HG02642 (cell line): ENCODE measurements around the gene RPL38.

Experiments used
- ATAC-seq: cut with Tn5 transposase; IDR thresholded peaks from one replicate; pipeline ENCODE4 v1.9.1; 2021; ENCODE audit warnings: mild to moderate bottlenecking; ENCODE audit not compliant: unreplicated experiment, poor library complexity

The RPL38 gene

GRCh38 chr17:74223901-74224300 lies 20.4 kb downstream of the RPL38 start:
- no peak for ATAC-seq

GRCh38 chr17:74224959-74225725 lies 21.7 kb downstream of the RPL38 start:
- no peak for ATAC-seq

- ATAC-seq: no peak
Measured at GRCh38 chr17:74226252-74226651, 22.8 kb downstream of the RPL38 start.

GRCh38 chr17:74227271-74228080 lies 24.0 kb downstream of the RPL38 start:
- no peak for ATAC-seq

GRCh38 chr17:74228306-74228978 lies 25.0 kb downstream of the RPL38 start:
- no peak for ATAC-seq

GRCh38 chr17:74230896-74231295 lies 27.4 kb downstream of the RPL38 start:
- ATAC-seq: no peak

- no peak for ATAC-seq
Measured at GRCh38 chr17:74231928-74232907, 28.7 kb downstream of the RPL38 start.

GRCh38 chr17:74233937-74234336 lies 30.5 kb downstream of the RPL38 start:
- ATAC-seq: no peak

GRCh38 chr17:74234486-74234885 lies 31.0 kb downstream of the RPL38 start:
- no peak for ATAC-seq

- ATAC-seq: no peak
Measured at GRCh38 chr17:74235040-74235581, 31.6 kb downstream of the RPL38 start.

GRCh38 chr17:74235911-74236371 lies 32.5 kb downstream of the RPL38 start:
- no peak for ATAC-seq

- no peak for ATAC-seq
Measured at GRCh38 chr17:74237321-74237720, 33.8 kb downstream of the RPL38 start.

GRCh38 chr17:74239172-74239571 lies 35.7 kb downstream of the RPL38 start:
- no peak for ATAC-seq

- ATAC-seq: no peak
Measured at GRCh38 chr17:74240618-74241205, 37.2 kb downstream of the RPL38 start.

- no peak for ATAC-seq
Measured at GRCh38 chr17:74241431-74241830, 38.0 kb downstream of the RPL38 start.

- ATAC-seq: no peak
Measured at GRCh38 chr17:74241847-74242246, 38.4 kb downstream of the RPL38 start.

GRCh38 chr17:74243013-74243755 lies 39.7 kb downstream of the RPL38 start:
- no peak for ATAC-seq

- no peak for ATAC-seq
Measured at GRCh38 chr17:74244128-74244527, 40.6 kb downstream of the RPL38 start.
